Progenitor cell of endocrine pancreas (in vitro differentiated cells): Measurements from ENCODE around the gene UBR4. TPM values are rescaled to one million over a fixed set of nuclear protein-coding genes. Genes with fewer than 3 reads are reported as not detected.

ENCODE experiments used
- DNase-seq: peaks from one replicate; pipeline ENCODE4 v3.0.0; 2021; ENCODE audit warnings: low spot score; ENCODE audit not compliant: unreplicated experiment
- H3K27ac Mint-ChIP-seq: 2 replicates; pipeline ENCODE4 v1.8.0; 2021; ENCODE audit warnings: mild to moderate bottlenecking, moderate library complexity, mixed read lengths
- H3K27me3 Mint-ChIP-seq: 2 replicates; pipeline ENCODE4 v1.8.0; 2021; ENCODE audit warnings: mixed read lengths
- H3K36me3 Mint-ChIP-seq: 2 replicates; pipeline ENCODE4 v1.8.0; 2022; ENCODE audit warnings: mixed read lengths; ENCODE audit not compliant: insufficient read depth
- H3K4me1 Mint-ChIP-seq: 2 replicates; pipeline ENCODE4 v1.8.0; 2021; ENCODE audit warnings: low read depth, mixed read lengths
- H3K4me3 Mint-ChIP-seq: 2 replicates; pipeline ENCODE4 v1.8.0; 2021; ENCODE audit warnings: low read depth, mild to moderate bottlenecking, moderate library complexity, mixed read lengths
- H3K9me3 Mint-ChIP-seq: 2 replicates; pipeline ENCODE4 v1.8.0; 2021; ENCODE audit warnings: low read depth, mixed read lengths
- total RNA-seq: library from RNA; stranded (reverse); gene quantifications from 2 replicates; pipeline ENCODE4 v1.2.1, GENCODE V29; 2021
- TF ChIP-seq, protein P1 (sequence below): fragments of 200-600 bp; sonication (generic); IDR thresholded peaks from one replicate; pipeline ENCODE4 v1.5.0; 2021; ENCODE audit warnings: antibody characterized with exemption, mild to moderate bottlenecking; ENCODE audit not compliant: unreplicated experiment

The UBR4 gene
- total RNA-seq, 1 donor from 2014 or later: 155 TPM

GRCh38 chr1:19121192-19121591, 88.9 kb downstream of the UBR4 start:
- DNase-seq: no peak
- Mint-ChIP-seq H3K27ac (no peak overlapping the region), H3K36me3 (peaks cover 33% of the 10 kb centered on the region), H3K4me3 (no peak overlapping the region), H3K9me3 (no peaks in the 10 kb centered on the region), H3K27me3 (no peaks in the 10 kb centered on the region), H3K4me1 (no peaks in the 10 kb centered on the region)
- TF ChIP-seq, protein P1, sequence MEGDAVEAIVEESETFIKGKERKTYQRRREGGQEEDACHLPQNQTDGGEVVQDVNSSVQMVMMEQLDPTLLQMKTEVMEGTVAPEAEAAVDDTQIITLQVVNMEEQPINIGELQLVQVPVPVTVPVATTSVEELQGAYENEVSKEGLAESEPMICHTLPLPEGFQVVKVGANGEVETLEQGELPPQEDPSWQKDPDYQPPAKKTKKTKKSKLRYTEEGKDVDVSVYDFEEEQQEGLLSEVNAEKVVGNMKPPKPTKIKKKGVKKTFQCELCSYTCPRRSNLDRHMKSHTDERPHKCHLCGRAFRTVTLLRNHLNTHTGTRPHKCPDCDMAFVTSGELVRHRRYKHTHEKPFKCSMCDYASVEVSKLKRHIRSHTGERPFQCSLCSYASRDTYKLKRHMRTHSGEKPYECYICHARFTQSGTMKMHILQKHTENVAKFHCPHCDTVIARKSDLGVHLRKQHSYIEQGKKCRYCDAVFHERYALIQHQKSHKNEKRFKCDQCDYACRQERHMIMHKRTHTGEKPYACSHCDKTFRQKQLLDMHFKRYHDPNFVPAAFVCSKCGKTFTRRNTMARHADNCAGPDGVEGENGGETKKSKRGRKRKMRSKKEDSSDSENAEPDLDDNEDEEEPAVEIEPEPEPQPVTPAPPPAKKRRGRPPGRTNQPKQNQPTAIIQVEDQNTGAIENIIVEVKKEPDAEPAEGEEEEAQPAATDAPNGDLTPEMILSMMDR: no peak

- TF ChIP-seq, protein P1: no peak
- H3K4me3 Mint-ChIP-seq: no peak overlapping the region
- DNase-seq: no peak
- H3K27me3 Mint-ChIP-seq: no peaks in the 10 kb centered on the region
- no peak overlapping the region for H3K27ac Mint-ChIP-seq
- peaks cover 34% of the 10 kb centered on the region for H3K36me3 Mint-ChIP-seq
- H3K4me1 Mint-ChIP-seq: no peaks in the 10 kb centered on the region
- H3K9me3 Mint-ChIP-seq: no peaks in the 10 kb centered on the region
Observed at GRCh38 chr1:19120070-19120469, 90.0 kb downstream of the UBR4 start.

GRCh38 chr1:19115082-19115808, 94.8 kb downstream of the UBR4 start:
- H3K27me3 Mint-ChIP-seq: no peaks in the 10 kb centered on the region
- DNase-seq: no peak
- TF ChIP-seq, protein P1: no peak
- no peaks in the 10 kb centered on the region for H3K4me1 Mint-ChIP-seq
- peaks cover 31% of the 10 kb centered on the region for H3K36me3 Mint-ChIP-seq
- H3K27ac Mint-ChIP-seq: peak overlapping the region; percentile 29
- H3K4me3 Mint-ChIP-seq: no peak overlapping the region
- no peaks in the 10 kb centered on the region for H3K9me3 Mint-ChIP-seq

- no peak overlapping the region for H3K4me3 Mint-ChIP-seq
- no peaks in the 10 kb centered on the region for H3K27me3 Mint-ChIP-seq
- peaks cover 28% of the 10 kb centered on the region for H3K36me3 Mint-ChIP-seq
- TF ChIP-seq, protein P1: peak; percentile 70
- H3K27ac Mint-ChIP-seq: no peak overlapping the region
- H3K9me3 Mint-ChIP-seq: no peaks in the 10 kb centered on the region
- DNase-seq: peak; percentile 16
- H3K4me1 Mint-ChIP-seq: no peaks in the 10 kb centered on the region
Observed at GRCh38 chr1:19113697-19114092, 96.4 kb downstream of the UBR4 start.

DNA sequence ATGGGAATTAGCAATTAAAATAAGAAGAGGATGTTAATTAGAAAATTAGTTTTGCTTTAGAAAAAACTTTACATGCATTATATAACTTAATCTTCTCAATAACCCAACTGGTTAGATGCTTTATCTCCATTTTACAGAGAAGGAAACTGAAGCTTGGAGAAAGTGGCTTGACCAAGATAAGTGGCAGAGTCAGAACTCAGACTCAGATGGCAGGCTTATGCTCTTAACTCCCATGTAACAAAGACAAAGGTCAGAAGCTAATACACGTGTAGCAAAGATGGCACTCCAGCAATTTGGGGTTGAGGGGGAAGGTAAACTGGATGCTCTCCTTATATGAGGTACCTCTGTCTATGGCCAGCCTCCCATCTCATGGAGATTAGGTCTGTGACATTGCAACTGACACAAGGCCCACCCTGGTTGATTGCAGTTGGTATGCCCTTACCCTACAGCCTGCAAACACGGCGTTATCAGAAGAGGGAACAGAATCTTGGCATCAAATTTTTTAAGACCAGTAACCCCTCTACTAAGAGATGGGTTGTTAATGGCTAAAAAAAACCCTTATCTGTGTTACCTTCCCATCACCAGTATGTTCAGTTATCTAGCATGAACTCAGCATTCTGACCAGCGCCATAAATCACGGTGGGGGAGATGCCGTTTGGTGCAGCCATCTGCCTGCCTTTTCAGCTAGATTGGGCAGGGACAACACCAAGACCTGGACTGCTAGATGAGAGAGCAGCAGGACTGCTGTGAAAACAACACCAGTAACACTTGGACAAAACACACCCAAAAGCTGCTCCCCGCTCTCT, 97.0 kb downstream of the UBR4 start:
- Mint-ChIP-seq H3K9me3 (no peaks in the 10 kb centered on the region), H3K36me3 (peaks cover 25% of the 10 kb centered on the region), H3K4me3 (no peak overlapping the region), H3K27ac (no peak overlapping the region), H3K4me1 (no peaks in the 10 kb centered on the region), H3K27me3 (no peaks in the 10 kb centered on the region)
- no peak for DNase-seq
- TF ChIP-seq, protein P1: no peak
